Stimulated activated CD8-positive, alpha-beta memory T cell treated with anti-CD3 and anti-CD28 coated beads, Interleukin-12 subunit alpha, Interleukin-12 subunit beta, amount 100 ng/mL, for 24 hours (primary cell): ENCODE results near the gene TET3.

ENCODE experiments used
- DNase-seq: peaks from one replicate; pipeline ENCODE4 v3.0.0-alpha.2; 2020; ENCODE audit errors: extremely low read depth

TET3 gene

DNA sequence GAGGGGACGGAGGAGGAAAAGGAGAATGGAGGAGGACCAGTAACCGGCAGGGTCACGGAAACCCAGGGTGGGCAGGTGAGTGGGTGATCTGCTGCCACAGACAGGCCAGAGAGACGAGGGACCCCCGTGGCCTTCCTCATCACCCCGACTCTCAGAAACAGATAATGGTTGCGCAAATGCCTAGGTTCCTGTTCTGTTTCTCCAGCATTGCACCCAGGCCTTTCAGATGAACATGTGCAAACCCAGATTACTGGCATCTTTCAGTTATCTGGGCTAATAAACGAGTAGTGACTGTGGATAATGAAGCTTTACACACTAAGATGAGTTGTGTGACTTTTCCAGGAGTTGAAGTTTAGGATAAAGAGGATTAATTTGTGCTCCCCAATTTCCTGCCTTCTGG lies 46.5 kb downstream of the TET3 start:
- DNase-seq: no peak

DNA sequence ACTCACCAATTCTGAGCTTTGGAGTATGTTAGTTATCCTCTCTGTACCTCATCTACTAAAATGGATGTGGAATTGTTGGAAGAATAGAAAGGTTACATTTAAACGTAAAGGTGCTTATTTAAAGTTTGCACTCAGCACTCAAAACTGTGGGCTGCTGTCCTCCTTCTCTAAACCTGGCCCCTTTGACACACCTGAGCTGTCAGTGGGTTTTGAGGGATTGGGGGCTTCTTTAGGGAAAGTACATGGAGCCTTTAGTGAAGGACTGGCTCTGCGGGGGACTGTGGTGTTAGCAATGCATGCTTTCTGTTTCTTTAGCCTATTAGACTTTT lies 47.2 kb downstream of the TET3 start:
- no peak for DNase-seq

DNA sequence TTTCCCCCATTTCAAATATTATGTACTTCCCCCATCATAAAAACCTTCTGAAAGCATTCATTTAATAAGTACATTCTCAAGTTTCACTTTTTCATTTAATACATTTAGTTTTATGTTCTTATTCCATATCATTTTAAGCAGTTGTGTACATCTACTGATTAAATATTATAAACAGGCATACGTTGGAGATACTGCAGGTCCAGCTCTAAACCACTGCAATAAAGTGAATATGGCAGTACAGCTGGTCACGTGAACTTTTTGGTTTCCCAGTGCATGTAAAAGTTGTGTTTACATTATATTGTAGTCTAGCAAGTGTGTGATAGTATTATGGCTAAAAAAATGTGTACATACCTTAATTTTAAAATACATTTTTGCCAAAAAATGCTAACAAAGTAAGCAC lies 48.7 kb downstream of the TET3 start:
- no peak for DNase-seq
